ENCODE results near the gene NCOA7.

Gene NCOA7

DNA sequence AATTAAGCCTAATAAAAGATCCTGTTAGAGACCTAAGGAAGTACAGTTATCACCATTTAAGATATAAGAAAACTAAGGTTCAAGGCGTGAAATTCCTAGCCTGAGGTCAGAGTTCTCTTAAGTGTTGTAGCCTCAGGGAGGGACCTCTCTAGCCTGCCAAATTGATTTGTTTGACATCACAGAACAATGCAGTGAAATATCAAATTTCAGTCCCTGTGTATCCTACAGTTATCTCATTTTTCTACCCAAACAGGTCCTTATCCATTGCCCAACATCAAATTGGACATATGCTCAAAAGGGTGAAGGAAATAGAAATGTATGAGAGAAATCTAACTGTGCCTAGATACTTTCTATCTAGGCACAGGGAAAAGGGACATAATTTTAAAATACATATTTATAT lies 63.0 kb downstream of the NCOA7 start:
- TF ChIP-seq, protein P1, sequence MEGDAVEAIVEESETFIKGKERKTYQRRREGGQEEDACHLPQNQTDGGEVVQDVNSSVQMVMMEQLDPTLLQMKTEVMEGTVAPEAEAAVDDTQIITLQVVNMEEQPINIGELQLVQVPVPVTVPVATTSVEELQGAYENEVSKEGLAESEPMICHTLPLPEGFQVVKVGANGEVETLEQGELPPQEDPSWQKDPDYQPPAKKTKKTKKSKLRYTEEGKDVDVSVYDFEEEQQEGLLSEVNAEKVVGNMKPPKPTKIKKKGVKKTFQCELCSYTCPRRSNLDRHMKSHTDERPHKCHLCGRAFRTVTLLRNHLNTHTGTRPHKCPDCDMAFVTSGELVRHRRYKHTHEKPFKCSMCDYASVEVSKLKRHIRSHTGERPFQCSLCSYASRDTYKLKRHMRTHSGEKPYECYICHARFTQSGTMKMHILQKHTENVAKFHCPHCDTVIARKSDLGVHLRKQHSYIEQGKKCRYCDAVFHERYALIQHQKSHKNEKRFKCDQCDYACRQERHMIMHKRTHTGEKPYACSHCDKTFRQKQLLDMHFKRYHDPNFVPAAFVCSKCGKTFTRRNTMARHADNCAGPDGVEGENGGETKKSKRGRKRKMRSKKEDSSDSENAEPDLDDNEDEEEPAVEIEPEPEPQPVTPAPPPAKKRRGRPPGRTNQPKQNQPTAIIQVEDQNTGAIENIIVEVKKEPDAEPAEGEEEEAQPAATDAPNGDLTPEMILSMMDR (IDR thresholded peaks at IDR 0.05; ENCODE audit: low read depth, low read length): no peak
- no peak overlapping the region for H3K4me3 ChIP-seq (ENCODE audit: low read depth, low read length)

DNA sequence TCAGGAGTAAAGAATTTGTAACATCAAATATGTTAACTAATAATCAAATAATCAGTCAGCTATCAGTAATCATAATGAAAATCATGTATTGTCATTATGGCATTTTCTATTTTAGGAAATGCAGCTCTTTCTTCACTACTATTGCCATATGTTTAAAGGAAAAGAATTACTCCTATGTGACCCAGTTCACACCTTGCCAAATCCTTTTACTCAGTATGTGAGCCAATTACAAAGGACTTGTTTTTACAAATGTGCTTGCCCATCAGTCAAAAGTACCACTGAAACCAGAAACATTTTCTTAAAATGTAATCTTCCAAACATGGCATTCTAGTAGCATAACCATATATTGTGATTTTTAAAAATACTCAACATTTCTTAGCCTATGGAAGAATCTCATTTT lies 63.6 kb downstream of the NCOA7 start:
- TF ChIP-seq, protein P1 (IDR thresholded peaks at IDR 0.05; ENCODE audit: low read depth, low read length): no peak
- no peak overlapping the region for H3K4me3 ChIP-seq (ENCODE audit: low read depth, low read length)

DNA sequence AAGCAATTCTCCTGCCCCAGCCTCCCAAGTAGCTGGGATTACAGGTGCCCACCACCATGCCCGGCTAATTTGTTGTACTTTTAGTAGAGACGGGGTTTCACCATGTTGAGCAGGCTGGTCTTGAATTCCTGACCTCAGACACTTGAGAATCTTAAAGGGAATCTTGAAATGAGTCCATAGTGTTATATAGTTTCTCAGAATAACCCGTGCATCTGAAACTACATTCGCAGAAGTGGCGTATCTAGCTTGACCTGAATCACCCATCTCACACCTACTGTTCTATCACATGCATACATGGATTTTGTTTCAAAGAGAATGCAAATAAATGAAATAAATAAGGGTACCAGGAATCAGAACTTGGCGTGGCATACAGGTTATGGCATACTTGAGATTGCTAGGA lies 65.0 kb downstream of the NCOA7 start:
- TF ChIP-seq, protein P1 (IDR thresholded peaks at IDR 0.05; ENCODE audit: low read depth, low read length): no peak
- H3K4me3 ChIP-seq (ENCODE audit: low read depth, low read length): no peak overlapping the region

DNA sequence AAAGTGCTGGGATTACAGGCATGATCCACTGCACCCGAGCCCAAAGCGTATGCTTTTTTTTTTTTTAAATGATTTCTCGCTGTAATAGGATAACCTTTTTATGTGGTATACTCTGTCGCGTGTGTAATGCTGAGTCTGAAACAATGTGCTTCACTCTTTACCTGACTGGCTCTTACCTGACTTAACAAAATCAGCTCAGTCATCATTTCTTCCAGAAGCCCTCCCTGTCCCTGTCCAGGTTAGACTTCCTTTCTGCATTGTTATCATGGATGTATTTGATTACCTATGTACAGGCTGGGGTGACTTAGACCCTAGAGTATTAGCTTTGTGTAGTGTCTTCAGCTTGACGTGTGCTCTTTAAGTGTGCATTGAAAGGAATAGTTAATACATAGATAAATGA lies 67.1 kb downstream of the NCOA7 start:
- TF ChIP-seq, protein P1 (IDR thresholded peaks at IDR 0.05; ENCODE audit: low read depth, low read length): no peak

GRCh38 chr6:125858427-125859320 lies 67.9 kb downstream of the NCOA7 start:
- no peak overlapping the region for H3K4me3 ChIP-seq (ENCODE audit: low read depth, low read length)
- TF ChIP-seq, protein P1 (IDR thresholded peaks at IDR 0.05; ENCODE audit: low read depth, low read length): peak; percentile 93

More for the DNA sequence above, 67.1 kb downstream of the NCOA7 start:
- no peak overlapping the region for H3K4me3 ChIP-seq (ENCODE audit: low read depth, low read length)

DNA sequence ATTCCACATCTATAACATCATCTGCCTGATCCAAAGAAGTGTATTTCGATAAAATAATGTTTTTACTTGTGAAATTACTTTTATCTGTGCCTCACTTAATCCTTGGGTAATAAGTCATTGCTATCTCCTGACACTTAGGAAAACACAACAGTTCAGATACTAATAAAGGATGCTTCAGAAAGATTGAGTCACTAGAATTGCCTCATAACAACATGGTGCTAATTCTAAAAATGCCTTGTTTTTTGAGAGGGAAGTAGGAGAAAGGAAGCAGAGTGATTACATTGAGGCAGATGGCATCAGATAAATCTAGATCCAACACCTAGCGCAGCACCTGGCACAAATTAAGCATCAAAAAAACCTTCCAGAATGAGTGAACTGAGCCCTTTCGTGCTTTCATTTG lies 69.0 kb downstream of the NCOA7 start:
- H3K4me3 ChIP-seq (ENCODE audit: low read depth, low read length): no peak overlapping the region
- TF ChIP-seq, protein P1 (IDR thresholded peaks at IDR 0.05; ENCODE audit: low read depth, low read length): no peak

GRCh38 chr6:125863023-125863422 lies 72.3 kb downstream of the NCOA7 start:
- TF ChIP-seq, protein P1 (IDR thresholded peaks at IDR 0.05; ENCODE audit: low read depth, low read length): no peak
- no peak overlapping the region for H3K4me3 ChIP-seq (ENCODE audit: low read depth, low read length)

Measured in WI38 (cell line).